Suprapubic skin (tissue), 4 donors: ENCODE measurements around the gene SLC48A1.

Experiments
- CTCF ChIP-seq, 2 donors: fragments of 200-600 bp in 1 of 2; fragments of 450-650 bp in 1 of 2; sonication (generic) in 1 of 2; IDR thresholded peaks; one replicate each; pipeline ENCODE4 v1.5.1; 2016 to 2019; ENCODE audit warnings: antibody characterized with exemption in 2 of 2, mild to moderate bottlenecking in 1 of 2, moderate library complexity in 1 of 2
- POLR2A ChIP-seq, 2 donors: fragments of 450-650 bp; IDR thresholded peaks; one replicate each; pipeline ENCODE4 v1.6.1; 2017; ENCODE audit warnings: antibody characterized with exemption in 2 of 2, mild to moderate bottlenecking in 2 of 2, moderate library complexity in 2 of 2
- POLR2AphosphoS5 ChIP-seq, 3 donors: sonication (generic); formaldehyde crosslinking; IDR thresholded peaks; one replicate each; pipeline ENCODE4 v1.6.1; 2017; ENCODE audit warnings: antibody characterized with exemption in 3 of 3

- TF ChIP-seq CTCF (IDR thresholded peaks at IDR 0.05): no peak
- TF ChIP-seq POLR2A (IDR thresholded peaks at IDR 0.05): no peak
- no peak for TF ChIP-seq POLR2AphosphoS5 (IDR thresholded peaks at IDR 0.05)
Observed at GRCh38 chr12:47808050-47808449, 35.0 kb downstream of the SLC48A1 start.
